GM10266 (cell line): ENCODE measurements around the gene TMEM59.
"Not testable (repeated sequence)": the region's sequence is repeated elsewhere in the genome, so short reads cannot be mapped to it uniquely, and the experiment has no call there.

Source experiments
- DNase-seq: peaks from one replicate; pipeline ENCODE4 v3.0.0; 2012; ENCODE audit errors: extremely low spot score
- TF ChIP-seq, protein P1 (sequence below): IDR thresholded peaks from 2 replicates; pipeline ENCODE4 v1.5.1; 2012; ENCODE audit warnings: mild to moderate bottlenecking, low read depth; ENCODE audit not compliant: control insufficient read depth, insufficient read depth; ENCODE audit errors: missing control alignments

Gene TMEM59

GRCh38 chr1:54010415-54011117 is 42.4 kb downstream of the TMEM59 start:
- DNase-seq = no peak
- TF ChIP-seq, protein P1, sequence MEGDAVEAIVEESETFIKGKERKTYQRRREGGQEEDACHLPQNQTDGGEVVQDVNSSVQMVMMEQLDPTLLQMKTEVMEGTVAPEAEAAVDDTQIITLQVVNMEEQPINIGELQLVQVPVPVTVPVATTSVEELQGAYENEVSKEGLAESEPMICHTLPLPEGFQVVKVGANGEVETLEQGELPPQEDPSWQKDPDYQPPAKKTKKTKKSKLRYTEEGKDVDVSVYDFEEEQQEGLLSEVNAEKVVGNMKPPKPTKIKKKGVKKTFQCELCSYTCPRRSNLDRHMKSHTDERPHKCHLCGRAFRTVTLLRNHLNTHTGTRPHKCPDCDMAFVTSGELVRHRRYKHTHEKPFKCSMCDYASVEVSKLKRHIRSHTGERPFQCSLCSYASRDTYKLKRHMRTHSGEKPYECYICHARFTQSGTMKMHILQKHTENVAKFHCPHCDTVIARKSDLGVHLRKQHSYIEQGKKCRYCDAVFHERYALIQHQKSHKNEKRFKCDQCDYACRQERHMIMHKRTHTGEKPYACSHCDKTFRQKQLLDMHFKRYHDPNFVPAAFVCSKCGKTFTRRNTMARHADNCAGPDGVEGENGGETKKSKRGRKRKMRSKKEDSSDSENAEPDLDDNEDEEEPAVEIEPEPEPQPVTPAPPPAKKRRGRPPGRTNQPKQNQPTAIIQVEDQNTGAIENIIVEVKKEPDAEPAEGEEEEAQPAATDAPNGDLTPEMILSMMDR = no peak

- DNase-seq = no peak
- TF ChIP-seq, protein P1 = no peak
These were observed 43.6 kb downstream of the TMEM59 start for GRCh38 chr1:54009406-54009805.

- TF ChIP-seq, protein P1 = no peak
- no peak for DNase-seq
These were observed 44.1 kb downstream of the TMEM59 start for GRCh38 chr1:54008876-54009275.

- TF ChIP-seq, protein P1 = no peak
- DNase-seq = no peak
These were observed 45.4 kb downstream of the TMEM59 start for GRCh38 chr1:54007613-54008012.

DNA sequence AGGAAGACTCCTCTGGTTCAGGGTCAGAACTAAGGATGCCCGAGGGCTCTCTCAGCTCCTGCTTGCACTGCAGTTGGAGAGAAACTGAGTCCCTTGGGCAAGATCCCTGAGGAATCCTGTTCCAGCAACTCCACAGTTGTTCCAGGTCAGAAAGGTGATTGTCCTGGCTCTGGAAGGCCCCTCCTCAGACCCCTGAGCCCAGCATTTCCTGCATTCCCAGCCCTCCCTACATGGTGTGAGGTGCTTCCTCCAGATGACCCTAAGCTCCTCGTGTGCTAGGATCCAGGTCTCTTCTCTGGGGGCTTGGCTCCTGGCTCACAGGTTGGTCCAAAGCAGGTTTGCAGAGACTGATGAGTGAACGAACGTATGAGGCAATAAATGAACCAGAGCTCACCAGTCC is 46.5 kb downstream of the TMEM59 start:
- TF ChIP-seq, protein P1 = no peak
- DNase-seq = no peak

GRCh38 chr1:54004481-54005049 is 48.4 kb downstream of the TMEM59 start:
- DNase-seq = no peak
- TF ChIP-seq, protein P1 = no peak

DNA sequence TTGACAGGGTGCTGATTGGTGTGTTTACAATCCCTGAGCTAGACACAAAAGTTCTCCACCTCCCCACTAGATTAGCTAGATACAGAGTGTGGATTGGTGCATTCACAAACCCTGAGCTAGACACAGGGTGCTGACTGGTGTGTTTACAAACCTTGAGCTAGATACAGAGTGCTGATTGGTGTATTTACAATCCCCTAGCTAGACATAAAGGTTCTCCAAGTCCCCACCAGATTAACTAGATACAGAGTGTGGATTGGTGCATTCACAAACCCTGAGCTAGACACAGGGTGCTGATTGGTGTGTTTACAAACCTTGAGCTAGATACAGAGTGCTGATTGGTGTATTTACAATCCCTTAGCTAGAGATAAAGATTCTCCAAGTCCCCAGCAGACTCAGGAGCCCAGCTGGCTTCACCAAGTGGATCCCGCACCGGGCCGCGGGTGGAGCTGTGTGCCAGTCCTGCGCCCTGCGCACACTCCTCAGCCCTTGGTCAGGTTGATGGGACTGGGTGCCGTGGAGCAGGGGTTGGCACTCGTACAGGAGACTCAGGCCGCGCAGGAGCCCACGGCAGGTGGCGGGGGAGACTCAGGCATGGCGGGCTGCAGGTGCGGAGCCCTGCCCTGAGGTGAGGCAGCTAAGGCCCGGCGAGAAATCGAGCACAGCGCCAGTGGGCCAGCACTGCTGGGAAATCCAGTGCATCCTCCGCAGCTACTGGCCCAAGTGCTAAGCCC is 49.1 kb downstream of the TMEM59 start:
- DNase-seq = not testable (repeated sequence)
